ENCODE data around the gene STK38L. TPM values are rescaled to one million over a fixed set of nuclear protein-coding genes. Genes with fewer than 3 reads are reported as not detected.
"Not testable (repeated sequence)": the region's sequence is repeated elsewhere in the genome, so short reads cannot be mapped to it uniquely, and the experiment has no call there.

STK38L gene
- total RNA-seq, 1 donor from 2014 or later = 22.2 TPM

GRCh38 chr12:27220055-27220987, 23.8 kb upstream of the STK38L start:
- no peak overlapping the region for H3K4me3 ChIP-seq
- DNase-seq = no peak
- intact Hi-C loops (cut with DNase I) = no loop called here
- no peaks in the 10 kb centered on the region for H3K27me3 ChIP-seq (ENCODE audit: low read depth)
- H3K27ac ChIP-seq = no peak overlapping the region
- no peak for TF ChIP-seq CTCF (IDR thresholded peaks at IDR 0.05)
- no peaks in the 10 kb centered on the region for H3K36me3 ChIP-seq
- no peak for ATAC-seq
- H3K4me1 ChIP-seq = no peaks in the 10 kb centered on the region
- H3K9me3 ChIP-seq = no peaks in the 10 kb centered on the region

- Histone ChIP-seq H3K36me3 (no peaks in the 10 kb centered on the region), H3K9me3 (no peaks in the 10 kb centered on the region), H3K27ac (no peak overlapping the region), H3K27me3 (ENCODE audit: low read depth) (no peaks in the 10 kb centered on the region), H3K4me3 (no peak overlapping the region), H3K4me1 (no peaks in the 10 kb centered on the region)
- TF ChIP-seq CTCF (IDR thresholded peaks at IDR 0.05) = no peak
- ATAC-seq (no peak), DNase-seq (no peak)
- intact Hi-C loops (cut with DNase I) = no loop called here
Measured at GRCh38 chr12:27220988-27221345, 23.1 kb upstream of the STK38L start.

GRCh38 chr12:27221625-27222387, 22.3 kb upstream of the STK38L start:
- intact Hi-C loops (cut with DNase I) = no loop called here
- DNase-seq = no peak
- ATAC-seq = no peak
- Histone ChIP-seq H3K36me3 (no peaks in the 10 kb centered on the region), H3K4me1 (no peaks in the 10 kb centered on the region), H3K4me3 (no peak overlapping the region), H3K9me3 (no peaks in the 10 kb centered on the region), H3K27me3 (ENCODE audit: low read depth) (no peaks in the 10 kb centered on the region), H3K27ac (no peak overlapping the region)
- no peak for TF ChIP-seq CTCF (IDR thresholded peaks at IDR 0.05)

DNA sequence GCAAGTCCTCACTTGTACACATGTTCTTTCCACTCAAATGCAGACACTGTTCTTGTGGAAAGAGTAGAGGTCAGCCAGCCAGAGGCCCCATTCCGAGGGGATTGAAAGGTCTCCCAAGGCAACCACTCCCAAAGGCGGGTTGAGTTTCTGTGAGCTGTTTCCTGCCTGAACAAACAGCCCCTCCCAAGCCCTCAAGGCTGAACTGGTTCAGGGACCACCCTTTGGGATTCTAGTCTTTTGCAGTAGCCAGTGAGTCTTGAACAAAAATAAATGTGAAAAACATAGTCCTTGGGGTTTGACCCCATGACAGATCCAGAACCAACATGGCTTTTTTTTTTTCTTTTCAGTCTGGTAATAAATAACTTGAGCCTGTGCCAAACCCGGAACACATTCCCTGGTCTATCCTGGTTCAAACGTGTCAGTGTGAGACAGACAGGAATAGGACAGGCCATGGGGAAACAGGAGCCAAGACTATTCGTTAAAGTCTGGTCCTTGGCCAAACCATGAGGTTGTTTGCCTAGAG, 17.6 kb upstream of the STK38L start:
- Histone ChIP-seq H3K36me3 (no peaks in the 10 kb centered on the region), H3K27me3 (ENCODE audit: low read depth) (no peaks in the 10 kb centered on the region), H3K27ac (no peak overlapping the region), H3K9me3 (no peaks in the 10 kb centered on the region), H3K4me1 (no peaks in the 10 kb centered on the region), H3K4me3 (no peak overlapping the region)
- DNase-seq (no peak), ATAC-seq (peak in 1 of 2 donors; percentile 39)
- intact Hi-C loops (cut with DNase I) = no loop called here
- TF ChIP-seq CTCF (IDR thresholded peaks at IDR 0.05) = no peak

DNA sequence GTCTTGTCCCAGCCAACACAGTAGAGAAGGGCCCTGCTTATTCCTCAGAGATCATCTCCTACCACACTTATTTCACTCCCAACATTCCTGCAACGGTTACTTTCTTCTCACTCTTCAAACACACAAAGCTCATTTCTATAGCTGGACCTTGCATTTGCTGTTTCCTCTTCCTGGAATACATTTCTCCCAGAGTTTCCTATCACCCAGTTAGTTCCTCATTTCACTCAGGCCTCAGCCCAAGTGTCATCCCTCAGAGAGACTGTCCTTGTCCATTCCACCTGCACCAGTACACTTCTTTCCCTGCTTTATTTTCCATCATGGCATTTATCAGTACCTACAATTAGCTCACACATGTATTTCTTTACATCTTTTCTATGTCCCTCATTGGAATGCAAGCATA, 14.7 kb upstream of the STK38L start:
- Histone ChIP-seq H3K36me3 (no peaks in the 10 kb centered on the region), H3K9me3 (no peaks in the 10 kb centered on the region), H3K4me3 (no peak overlapping the region), H3K4me1 (no peaks in the 10 kb centered on the region), H3K27me3 (ENCODE audit: low read depth) (no peaks in the 10 kb centered on the region), H3K27ac (no peak overlapping the region)
- TF ChIP-seq CTCF (IDR thresholded peaks at IDR 0.05) = no peak
- DNase-seq (no peak), ATAC-seq (no peak)
- intact Hi-C loops (cut with DNase I) = no loop called here

DNA sequence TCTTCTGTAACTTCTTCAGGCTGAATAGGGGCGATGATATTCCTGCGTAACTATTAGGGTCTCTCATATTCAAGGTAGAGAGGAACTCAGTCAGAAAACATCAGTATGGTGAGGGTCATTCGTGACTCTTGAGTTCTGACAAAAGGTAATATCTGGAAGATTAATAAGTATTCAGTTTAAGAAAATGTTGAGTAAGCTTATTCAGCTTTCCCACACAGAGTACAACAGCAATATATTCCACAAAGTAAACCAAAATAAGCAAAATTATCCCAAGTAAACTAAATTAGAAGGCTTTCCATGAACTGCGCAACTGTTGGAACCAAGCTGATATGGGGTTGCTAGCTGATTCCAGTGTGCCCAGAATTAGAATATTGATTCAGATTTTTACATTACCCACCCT, 12.7 kb upstream of the STK38L start:
- H3K4me1 ChIP-seq; DNase-seq; intact Hi-C loops (cut with DNase I); ATAC-seq; H3K27me3 ChIP-seq (ENCODE audit: low read depth); H3K9me3 ChIP-seq; H3K27ac ChIP-seq; H3K4me3 ChIP-seq; H3K36me3 ChIP-seq: not testable (repeated sequence)
